T-helper 2 cell (primary cell): ENCODE data around the gene NR5A2.

Source experiments
- DNase-seq, 5 experiments: peaks; one replicate each; pipeline versions ENCODE4 v3.0.0 to v3.0.0-alpha.2; 2012 to 2022

Gene NR5A2

GRCh38 chr1:200075522-200075921, 48.0 kb downstream of the NR5A2 start:
- DNase-seq: no peak

- no peak for DNase-seq
These were observed 48.5 kb downstream of the NR5A2 start for GRCh38 chr1:200075938-200076546.

GRCh38 chr1:200079232-200079940, 51.9 kb downstream of the NR5A2 start:
- DNase-seq: no peak

GRCh38 chr1:200081151-200081968, 53.9 kb downstream of the NR5A2 start:
- DNase-seq: no peak

- no peak for DNase-seq
These were observed 54.4 kb downstream of the NR5A2 start for GRCh38 chr1:200081969-200082245.

GRCh38 chr1:200082329-200082728, 54.8 kb downstream of the NR5A2 start:
- DNase-seq: no peak

- DNase-seq: no peak
These were observed 63.0 kb downstream of the NR5A2 start for GRCh38 chr1:200090252-200091159.

- DNase-seq: no peak
These were observed 67.6 kb downstream of the NR5A2 start for GRCh38 chr1:200095057-200095577.

GRCh38 chr1:200096774-200097173, 69.3 kb downstream of the NR5A2 start:
- no peak for DNase-seq

- DNase-seq: no peak
These were observed 71.5 kb downstream of the NR5A2 start for GRCh38 chr1:200099040-200099439.

- DNase-seq: no peak
These were observed 76.6 kb downstream of the NR5A2 start for GRCh38 chr1:200103966-200104583.

- no peak for DNase-seq
These were observed 79.5 kb downstream of the NR5A2 start for GRCh38 chr1:200107004-200107470.

- DNase-seq: no peak
These were observed 81.1 kb downstream of the NR5A2 start for GRCh38 chr1:200108659-200109058.

- DNase-seq: no peak
These were observed 84.8 kb downstream of the NR5A2 start for GRCh38 chr1:200112290-200112689.

GRCh38 chr1:200115532-200115931, 88.0 kb downstream of the NR5A2 start:
- no peak for DNase-seq

- no peak for DNase-seq
These were observed 88.8 kb downstream of the NR5A2 start for GRCh38 chr1:200116324-200116723.

- DNase-seq: no peak
These were observed 91.4 kb downstream of the NR5A2 start for GRCh38 chr1:200118779-200119505.

GRCh38 chr1:200121421-200121820, 93.9 kb downstream of the NR5A2 start:
- DNase-seq: no peak

- DNase-seq: no peak
These were observed 96.8 kb downstream of the NR5A2 start for GRCh38 chr1:200124309-200124708.

- no peak for DNase-seq
These were observed 100.6 kb downstream of the NR5A2 start for GRCh38 chr1:200128081-200128480.
